GM18498 (cell line): Measurements from ENCODE around the gene PLET1.

Experiments
- ATAC-seq: cut with Tn5 transposase; IDR thresholded peaks from one replicate; pipeline ENCODE4 v1.9.1; 2021; ENCODE audit warnings: mild to moderate bottlenecking, moderate library complexity; ENCODE audit not compliant: unreplicated experiment

Gene PLET1

DNA sequence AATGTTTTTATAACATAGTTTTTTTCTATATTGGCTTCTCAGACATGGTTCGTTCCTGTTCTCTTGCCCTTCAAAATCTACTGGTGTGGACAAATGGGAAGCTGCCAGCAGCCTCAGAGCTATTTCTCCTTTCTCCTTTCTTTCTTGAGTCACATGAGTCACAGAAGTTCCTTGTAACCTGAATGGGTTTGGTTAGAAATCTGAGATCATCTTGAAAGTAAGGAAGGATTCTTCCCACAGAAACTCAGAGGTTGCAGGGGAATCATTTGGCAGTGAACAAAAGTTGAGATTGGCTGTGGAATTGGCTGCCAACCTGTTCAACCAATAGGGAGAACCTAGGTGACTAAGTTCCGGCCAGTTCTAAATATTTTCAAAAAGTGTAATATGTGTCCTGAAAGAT lies 12.5 kb downstream of the PLET1 start:
- no peak for ATAC-seq

DNA sequence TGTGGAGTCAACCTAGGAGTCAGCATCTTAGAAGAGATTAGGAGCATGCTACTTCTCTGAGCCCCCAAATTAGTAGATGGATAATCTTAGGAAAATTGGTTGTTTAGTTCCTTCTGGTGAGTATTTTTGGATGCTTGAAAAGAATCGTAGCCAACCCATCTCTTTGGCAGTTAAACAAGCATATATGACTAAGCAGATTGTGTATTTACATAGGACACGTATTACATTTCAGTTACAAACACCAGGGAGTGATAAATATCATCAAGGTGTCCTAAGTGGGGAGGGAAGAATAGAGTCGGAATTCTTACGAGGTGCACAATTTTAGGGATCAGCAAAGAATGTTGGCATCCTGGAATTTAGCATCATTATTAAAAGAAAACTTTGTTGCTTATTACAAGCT lies 13.5 kb downstream of the PLET1 start:
- no peak for ATAC-seq

DNA sequence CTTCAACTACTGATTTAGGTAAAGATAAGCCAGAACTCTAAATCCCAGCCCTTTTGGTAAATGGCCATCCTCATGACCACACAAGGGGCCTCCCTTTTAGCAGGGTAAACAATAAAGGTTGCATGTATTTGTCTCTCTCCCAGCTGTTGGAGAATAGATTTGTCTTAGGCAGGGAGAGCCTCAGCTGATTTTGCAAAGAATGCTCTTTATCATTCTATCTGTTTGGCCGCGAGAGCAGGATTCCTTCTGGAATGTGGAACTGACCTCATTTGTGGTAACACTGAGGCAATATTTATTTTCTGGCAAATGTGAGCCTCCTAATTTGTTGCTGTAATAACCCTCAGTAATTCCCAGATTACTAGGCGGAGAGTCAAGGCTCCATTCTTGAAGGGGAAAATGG lies 19.2 kb downstream of the PLET1 start:
- ATAC-seq = no peak

DNA sequence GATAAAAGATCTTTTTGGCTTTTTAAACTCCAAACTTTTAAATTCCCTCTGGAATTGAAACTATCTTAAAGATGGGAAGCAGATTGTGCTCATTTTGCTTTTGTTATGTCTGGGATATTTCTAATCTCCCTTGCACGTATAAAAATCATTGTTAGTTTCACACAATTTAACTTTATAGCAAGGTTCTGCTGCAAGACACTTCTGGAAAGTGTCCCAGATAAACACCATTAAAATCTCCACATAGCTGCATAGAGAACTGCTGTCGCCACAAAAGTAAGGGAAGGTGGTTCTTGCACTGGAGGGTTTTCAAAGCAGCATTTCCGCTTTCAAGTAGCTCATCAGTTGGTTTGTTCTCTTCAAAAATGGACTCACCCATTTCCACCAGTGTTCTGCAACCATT lies 22.6 kb downstream of the PLET1 start:
- ATAC-seq = no peak

DNA sequence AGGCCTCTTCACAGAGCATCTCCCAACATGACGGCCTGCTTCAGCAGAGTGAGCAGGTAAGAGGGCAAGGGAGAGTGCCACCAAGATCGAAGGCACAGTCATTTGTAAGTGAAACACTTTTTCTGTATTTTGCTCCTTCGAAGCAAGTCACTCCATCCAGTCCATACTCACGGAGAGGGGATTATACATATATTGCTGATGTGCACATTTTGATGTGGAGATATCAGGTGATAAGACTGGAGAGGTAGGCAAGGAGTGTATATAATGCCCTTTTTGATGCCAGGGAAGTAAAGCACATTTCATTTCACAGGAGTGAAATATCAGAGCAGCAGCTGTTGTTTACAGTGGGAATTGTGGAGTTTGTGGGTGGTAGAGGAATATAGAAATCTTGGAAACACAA lies 23.2 kb downstream of the PLET1 start:
- ATAC-seq = no peak

DNA sequence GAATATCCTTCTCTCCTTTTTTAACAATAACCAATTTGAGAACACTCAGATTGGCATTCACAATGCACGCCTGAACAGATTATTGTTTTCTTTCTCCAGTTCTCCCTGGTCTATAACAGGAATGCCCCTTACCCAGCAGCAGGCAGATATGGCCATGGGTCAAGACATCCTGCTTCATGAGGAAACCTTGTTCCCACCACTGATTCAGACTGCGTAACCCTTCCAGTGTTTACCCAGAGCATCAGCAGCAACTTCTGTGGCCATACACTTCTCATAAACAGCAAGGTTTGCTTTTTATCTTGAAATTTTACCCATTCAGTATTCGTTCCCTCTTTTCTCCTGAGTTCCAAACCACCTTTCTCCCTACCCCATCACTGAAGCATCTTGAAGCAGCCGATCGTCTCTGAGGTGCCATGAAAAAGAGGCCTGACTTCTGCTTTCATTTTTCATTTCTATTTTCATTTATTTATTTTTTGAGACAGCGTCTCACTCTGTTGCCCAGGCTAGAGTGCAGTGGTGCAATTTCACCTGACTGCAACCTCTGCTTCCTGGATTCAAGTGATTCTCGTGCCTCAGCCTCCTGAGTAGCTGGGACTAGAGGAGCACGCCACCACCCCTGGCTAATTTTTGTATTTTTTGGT lies 24.8 kb downstream of the PLET1 start:
- peak; percentile 78 for ATAC-seq

DNA sequence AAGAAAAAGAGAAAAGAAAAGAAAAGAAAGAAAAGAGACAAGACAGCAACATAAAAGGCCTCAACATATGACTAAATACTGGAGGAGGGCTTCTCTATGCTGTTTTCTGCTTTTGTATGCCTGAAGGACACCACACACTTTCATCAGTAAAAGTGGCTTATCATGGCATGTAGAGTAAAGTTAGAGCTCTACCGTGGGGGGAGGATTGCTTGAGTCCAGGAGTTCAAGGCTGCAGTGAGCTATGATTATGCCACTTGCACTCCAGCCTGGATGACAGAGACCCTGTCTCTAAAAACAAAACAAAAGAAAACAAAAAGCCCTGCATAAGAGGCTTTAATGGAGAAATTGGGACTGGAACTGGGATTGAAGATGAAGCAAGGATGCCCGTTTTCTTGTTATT lies 28.7 kb downstream of the PLET1 start:
- ATAC-seq = no peak

DNA sequence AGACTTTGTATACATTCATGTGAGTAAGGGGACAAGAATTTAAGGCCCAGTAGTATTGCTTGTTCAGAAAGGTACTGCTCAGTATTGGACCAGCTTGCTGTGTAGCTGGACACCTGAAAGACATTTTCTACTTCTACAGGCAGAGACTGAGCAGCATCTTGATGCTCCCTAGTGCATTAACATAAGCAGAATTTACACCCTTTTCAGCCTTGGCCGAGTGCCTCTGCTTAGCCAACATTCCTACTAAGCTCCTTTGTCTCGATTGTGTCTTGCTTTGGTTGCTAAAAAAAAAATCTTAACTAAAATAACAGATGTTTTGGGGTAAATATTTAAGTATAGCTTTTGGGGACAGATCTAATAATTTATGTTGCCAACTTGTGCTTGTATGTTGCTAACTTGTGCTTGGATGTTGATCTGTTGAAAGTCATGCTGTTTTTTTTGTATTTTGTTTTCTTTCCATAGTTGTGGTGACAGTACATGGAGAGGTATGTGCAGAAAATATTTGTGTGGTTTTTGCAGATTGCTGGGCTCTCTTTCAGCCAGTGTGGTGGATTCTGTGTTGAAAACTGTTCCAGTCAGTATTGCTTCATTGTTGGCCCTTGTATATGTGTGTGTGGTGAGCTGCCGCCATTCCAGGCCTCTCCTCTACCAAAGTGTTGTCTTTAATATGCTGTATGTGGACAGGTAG lies 30.8 kb downstream of the PLET1 start:
- no peak for ATAC-seq

DNA sequence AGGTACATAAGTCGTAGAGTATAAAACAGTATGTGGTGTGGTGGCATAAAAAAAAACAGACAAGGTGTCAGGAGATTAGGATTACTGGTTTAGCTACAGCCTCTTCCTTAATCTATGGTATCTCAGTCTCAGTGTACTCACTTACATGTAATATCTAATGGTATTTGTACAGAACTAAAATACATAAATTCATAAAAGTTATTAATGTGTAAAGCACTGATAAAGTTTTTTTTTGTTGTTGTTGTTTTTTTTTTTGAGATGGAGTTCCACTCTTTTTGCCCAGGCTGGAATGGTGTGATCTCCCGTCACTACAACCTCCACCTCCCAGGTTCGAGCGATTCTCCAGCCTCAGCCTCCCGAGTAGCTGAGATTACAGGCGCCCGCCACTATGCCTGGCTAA lies 31.5 kb downstream of the PLET1 start:
- ATAC-seq = no peak

DNA sequence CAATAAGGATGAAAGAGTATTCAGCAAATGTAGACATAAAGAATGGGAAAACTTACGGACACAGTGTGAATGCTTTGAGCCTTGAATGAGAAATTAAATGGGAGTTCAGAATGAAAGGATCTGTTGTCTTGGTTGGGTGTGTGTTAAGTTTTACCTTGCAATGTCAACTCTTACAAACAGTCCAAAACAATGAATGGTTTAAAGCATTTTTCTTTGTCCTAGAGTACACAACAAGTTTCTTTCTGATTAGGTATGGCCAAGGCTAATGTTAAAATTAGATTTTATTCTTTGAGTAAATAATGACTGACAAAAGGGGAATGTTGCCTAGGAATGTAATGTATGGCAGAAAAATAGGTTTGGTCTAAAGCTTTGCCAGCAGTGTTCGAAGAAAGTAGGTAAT lies 32.0 kb downstream of the PLET1 start:
- ATAC-seq = no peak

DNA sequence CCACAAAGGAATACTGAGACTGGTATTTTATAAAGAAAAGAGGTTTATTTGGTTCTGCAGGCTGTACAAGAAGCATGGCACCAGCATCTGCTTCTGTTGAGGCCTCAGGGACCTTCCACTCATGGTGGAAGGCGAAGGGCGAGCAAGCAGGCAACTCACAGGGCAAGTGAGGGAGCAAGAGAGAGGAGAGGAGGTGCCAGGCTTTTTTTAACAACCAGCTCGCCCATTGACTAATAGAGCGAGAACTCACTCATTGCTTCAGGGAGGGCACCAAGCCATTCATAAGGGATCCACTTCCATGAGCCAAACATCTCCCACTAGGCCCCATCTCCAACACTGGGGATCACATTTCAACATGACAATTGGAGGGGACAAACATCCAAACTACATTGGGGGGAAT lies 33.2 kb downstream of the PLET1 start:
- ATAC-seq = no peak

DNA sequence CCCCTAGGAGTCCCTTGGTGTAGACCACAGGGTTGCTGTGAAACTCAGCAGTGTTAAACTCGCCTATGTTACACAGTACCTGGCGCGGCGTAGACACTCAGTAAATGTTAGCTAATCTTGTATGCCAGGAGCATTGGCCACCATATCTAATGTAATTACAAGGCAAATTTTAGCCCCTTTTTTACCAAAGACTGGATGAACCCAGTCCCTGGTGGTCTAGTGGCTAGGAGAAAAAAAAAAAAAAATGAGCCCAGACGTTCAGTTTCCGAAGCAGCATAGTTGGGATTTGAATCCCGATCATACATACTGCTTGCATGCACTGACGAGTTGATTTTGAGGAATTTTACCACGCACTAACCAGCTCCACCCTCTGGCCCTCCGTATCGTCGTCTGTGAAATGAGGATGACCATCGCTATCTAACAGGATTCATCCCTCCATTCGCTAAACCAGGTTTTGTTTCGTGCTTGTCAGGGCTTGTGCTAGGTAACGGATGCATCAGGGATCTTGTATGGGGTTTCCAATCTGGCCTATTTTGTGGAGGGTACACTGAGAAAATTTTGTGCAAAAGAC lies 33.7 kb downstream of the PLET1 start:
- peak; percentile 56 for ATAC-seq

DNA sequence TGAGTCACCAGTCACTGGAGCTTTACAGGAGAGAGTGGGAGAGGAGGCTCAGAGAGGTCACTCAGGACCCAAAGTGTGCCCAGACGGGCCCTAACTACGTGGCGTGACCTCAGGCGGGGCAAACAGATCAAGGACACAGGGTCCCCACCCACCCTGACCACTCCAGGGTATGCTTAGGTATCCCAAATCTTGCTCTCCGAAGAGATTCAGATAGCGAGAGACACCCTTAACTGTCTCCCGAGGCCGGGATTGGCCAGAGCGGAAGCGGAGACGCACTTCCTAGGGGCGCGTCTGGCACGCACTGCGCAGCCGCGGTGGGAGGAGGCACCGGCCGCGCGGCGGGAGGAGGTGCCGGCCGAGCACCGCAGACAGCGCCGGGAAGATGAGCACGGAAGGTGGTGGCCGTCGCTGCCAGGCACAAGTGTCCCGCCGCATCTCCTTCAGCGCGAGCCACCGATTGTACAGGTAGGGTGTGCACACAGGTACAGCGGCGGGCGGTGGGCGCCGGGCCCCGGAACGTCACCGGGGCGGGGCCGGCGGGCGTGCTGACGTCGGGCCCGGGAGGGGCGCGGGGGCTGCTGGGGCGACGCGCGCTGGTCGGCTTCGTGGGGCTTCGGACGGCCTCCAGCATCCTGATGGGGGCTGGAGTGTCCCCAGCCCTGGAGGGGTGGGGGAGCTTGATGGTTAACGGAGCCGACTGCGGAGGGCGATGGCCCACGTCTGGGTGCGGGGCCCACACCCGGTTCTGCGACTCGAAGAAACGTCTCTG lies 34.4 kb downstream of the PLET1 start, which contains the start of gene PTS:
PTS (plus strand) TSS at position 367 of the 769 bp plus-strand sequence; CDS start at position 383, 16 bp downstream.
- peak; percentile 96 for ATAC-seq

DNA sequence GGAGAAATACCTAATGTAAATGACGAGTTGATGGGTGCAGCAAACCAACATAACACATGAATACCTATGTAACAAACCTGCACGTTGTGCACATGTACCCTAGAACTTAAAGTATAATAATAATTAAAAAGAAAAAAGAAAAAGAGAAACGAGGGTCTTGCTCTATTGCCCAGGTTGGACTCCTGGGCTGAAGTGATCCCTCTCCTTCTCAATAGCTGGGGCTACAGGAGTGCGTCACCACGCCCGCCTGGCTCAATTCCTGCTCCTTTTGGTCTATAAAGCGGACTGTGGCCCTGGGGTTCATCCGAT lies 35.0 kb downstream of the PLET1 start:
- ATAC-seq = no peak

DNA sequence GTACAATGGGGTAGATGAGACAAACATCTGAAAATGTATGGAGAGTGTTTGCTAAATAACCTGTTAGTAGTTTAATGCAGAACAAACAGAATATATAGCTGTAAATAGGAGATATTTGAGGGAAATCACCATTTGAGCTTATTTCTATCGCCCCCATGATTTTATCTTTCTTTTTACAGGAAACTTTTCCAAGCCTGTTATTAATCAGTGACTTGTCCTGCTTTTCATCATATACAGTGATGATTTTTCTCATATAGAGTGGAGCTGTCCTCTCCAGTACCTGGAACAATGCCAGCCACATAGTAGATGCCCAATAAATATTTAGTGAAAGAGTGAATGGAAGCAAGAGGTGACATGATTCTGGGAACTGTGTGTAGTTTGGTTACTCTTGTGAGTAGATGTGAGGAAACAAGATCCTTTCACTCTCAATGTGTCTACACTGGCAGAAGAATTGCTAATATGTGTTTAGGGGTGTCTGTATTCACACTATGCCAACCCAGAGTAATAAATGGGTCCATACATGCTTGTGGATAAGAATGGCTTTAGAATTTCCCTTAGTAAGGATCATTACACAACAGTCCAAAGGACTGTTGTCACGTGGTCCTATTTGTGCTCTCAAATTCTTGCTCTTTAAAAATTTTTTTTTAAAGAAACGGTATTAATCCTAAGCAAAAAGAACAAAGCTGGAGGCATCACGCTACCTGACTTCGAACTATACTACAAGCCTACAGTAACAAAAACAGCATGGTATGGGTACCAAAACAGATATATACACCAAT lies 36.7 kb downstream of the PLET1 start:
- no peak for ATAC-seq

DNA sequence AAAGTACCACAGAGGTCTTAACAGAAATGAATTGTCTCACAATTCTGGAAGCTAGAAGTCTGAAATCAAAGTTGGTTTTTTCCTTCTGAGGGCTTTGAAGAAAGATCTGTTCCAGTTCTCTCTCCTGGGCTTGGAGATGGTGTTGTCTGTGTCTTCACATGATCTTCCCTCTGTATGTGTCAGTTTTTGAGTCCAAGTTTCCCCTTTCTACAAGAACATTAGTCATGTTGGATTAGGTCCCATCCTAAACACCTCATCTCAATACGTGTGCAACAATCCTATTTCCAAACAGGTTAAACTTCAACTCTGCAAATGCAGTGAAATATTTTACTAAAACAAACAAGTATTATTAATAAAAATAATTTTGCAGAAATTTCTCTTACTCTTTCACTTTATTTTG lies 37.5 kb downstream of the PLET1 start:
- ATAC-seq = no peak

DNA sequence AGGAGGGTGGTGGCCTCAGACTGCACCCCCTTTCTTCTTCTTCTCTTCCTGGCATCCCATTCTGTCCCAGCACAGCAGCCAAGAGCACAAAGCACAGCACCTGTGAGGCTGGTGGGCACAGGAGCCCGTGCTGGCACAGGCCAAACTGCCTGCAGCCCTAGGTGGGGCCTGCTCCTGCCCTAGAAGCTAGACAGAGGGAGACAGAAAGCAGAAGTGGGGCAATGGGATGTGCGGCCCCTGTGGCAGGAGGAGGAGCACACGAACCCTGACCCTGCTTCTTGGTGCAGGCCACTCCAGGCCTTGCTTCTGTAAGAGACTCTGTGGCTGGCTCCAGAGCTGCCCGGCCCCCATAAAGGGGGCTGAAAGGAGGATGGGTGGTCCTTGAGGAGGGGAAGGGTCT lies 38.4 kb downstream of the PLET1 start:
- ATAC-seq = no peak

DNA sequence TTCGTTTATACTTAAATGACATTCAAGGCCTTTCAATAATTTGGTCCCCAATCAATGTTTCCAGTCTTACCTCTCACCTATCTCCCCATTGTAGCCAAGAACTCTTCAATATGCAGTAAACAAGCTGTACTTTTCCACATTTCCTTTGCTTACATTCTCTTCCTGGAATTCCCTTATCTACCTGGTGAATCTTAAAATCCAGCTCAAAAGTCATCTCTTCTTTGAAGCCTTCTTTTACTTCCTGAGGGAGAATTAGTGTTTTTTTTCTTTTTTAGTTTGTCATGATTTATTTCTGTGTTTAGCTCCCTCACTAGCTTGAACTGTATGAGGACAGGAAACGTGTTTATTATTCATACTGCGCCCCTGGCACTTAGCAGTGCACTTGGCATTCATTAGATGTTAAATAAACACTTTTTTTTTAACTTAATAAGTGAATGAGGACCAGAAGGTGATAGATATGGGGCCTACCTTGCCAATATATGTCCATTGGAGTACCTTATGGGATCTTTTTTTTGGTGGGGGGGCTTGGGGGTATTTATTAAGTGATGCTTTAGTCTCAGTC lies 39.3 kb downstream of the PLET1 start:
- no peak for ATAC-seq

DNA sequence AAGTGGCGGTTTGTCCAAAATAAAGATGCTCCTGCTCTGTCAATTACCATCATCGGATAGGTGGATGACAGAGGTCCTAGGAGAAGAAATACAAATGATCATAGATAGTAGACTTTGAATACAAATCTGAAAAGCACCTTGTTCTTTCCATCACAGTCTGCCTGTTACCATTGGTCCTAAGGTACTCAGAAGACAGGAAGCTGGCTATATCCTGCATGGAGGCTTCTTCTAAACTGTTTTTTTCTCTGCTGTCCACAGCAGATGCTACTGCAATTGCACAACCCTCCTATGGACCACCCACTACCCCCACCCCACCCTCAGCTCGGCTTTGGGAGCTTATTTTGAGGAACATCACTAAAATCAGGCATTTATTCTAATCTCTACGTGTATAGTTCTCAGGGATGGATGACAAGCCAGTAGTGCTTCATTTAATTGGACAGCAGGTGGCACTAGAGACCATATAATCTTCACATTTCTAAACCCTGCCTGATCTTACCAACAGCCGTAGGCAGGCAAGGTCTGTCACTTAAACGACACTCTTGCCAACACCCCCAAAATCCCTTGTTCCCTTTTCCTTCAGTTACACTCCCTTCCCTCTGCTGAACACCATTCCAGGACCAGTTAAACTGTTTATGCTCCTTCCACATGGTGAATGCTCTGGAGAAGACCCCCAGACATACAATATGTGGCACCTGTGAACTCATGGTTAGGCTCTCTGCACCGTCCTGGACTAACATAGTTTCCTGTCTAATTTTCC lies 41.0 kb downstream of the PLET1 start:
- ATAC-seq = peak; percentile 96

DNA sequence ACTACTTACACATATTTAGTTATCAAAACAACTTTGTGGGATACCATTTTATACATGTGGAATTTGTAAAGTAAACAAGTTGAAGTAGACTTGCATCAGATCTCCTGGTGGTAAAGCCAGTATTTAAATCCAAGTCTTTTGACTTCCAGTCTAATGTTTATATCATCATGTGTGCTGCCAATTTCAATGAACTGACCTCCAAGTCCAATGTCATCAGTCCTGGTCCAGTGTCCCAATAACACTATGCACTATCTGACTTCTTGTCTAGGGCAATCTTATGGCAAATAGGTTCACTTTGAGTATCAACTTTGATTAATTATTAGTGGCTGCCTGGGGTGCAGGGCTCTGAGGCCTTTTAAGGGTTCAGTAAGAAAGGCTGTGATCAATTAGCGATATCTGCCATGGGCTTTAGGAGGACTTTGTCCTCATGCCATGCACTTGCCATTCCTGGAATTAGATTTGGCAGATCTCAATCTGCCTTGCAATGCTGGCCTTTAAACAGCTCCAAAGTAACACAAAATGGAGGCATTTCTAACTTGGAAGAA lies 44.0 kb downstream of the PLET1 start:
- ATAC-seq = no peak
